ENCODE measurements around the gene ACOT7. TPM values are rescaled to one million over a fixed set of nuclear protein-coding genes. Genes with fewer than 3 reads are reported as not detected.

The ACOT7 gene
- total and polyA plus RNA-seq, 2 donors (not counting 1 experiment from before 2014, with no cell fraction given), result 4.2 to 4.6 TPM

- ChIA-PET POLR2A (interaction anchor here (0.6 kb wide), 1 partner anchor 18 kb away, joined by 10 read pairs; no protein-coding TSS in a partner anchor), CTCF (interaction anchor here (0.7 to 4.7 kb wide), 8 partner anchors 8 to 192 kb away, joined by 3 to 51 read pairs (median 6); partner anchors contain the start of gene ICMT)
- peaks cover 0 to 72% (median 29%) of the 10 kb centered on the region in 4 experiments for H3K27me3 ChIP-seq (replicated peaks in 1 of 4; ENCODE audit: control extremely low read depth in 1 of 4, control insufficient read depth in 3 of 4, insufficient read depth in 4 of 4, low read length in 3 of 4)
- H3K4me2 ChIP-seq (replicated peaks; ENCODE audit: low read depth, low read length, poor library complexity, severe bottlenecking), result no peak overlapping the region
- H2AFZ ChIP-seq (ENCODE audit: insufficient read depth, low read depth, low read length, poor library complexity, severe bottlenecking), result no peak overlapping the region
- no peak overlapping the region for H3K4me3 ChIP-seq (ENCODE audit: control extremely low read depth in 1 of 5, extremely low read depth in 1 of 5, insufficient read depth in 1 of 5, low read depth in 2 of 5, low read length in 4 of 5)
- Mint-ChIP-seq H3K4me3 (no peak overlapping the region), H3K27ac (no peak overlapping the region), H3K9me3 (ENCODE audit: insufficient read depth) (no peaks in the 10 kb centered on the region), H3K4me1 (peaks cover 13% of the 10 kb centered on the region), H3K27me3 (peaks cover 48% of the 10 kb centered on the region)
- H3K27ac ChIP-seq (ENCODE audit: low read length in 2 of 2), result no peak overlapping the region
- peaks cover 6% of the 10 kb centered on the region for H4K20me1 ChIP-seq (ENCODE audit: control insufficient read depth, insufficient read depth, low read length, poor library complexity, severe bottlenecking)
- WGBS (ENCODE audit: insufficient coverage), result 94% methylated on average over 14 of the region's 14 CpGs
- intact Hi-C loops (cut with micrococcal nuclease), result loop anchor here (5.0 kb wide), 1 partner anchor 94 kb away; no protein-coding TSS in a partner anchor
- H3K9me3 ChIP-seq (ENCODE audit: control extremely low read depth in 1 of 3, control insufficient read depth in 2 of 3, insufficient read depth in 1 of 3, low read length in 2 of 3), result peaks cover 0 to 25% (median 0%) of the 10 kb centered on the region in 3 donors
- ATAC-seq (ENCODE audit: low read depth), result no peak
- TF ChIP-seq EZH2 (IDR thresholded peaks at IDR 0.05; ENCODE audit: borderline replicate concordance, insufficient read depth, low read depth, low read length, poor library complexity, severe bottlenecking), result no peak
- TF ChIP-seq CTCF (IDR thresholded peaks at IDR 0.05), result no peak
- no peaks in the 10 kb centered on the region for H3K79me2 ChIP-seq (ENCODE audit: control insufficient read depth, insufficient read depth, low read length)
- DNase-seq, result no peak
- H3K4me1 ChIP-seq (ENCODE audit: control insufficient read depth in 2 of 2, insufficient read depth in 2 of 2, low read length in 2 of 2), result peaks cover 19 to 23% of the 10 kb centered on the region in 2 donors
- no peak overlapping the region for H3K9ac ChIP-seq (ENCODE audit: low read length)
- H3K36me3 ChIP-seq (replicated peaks in 1 of 2; ENCODE audit: control extremely low read depth in 1 of 2, control insufficient read depth in 1 of 2, extremely low read depth in 1 of 2, insufficient read depth in 2 of 2, low read length in 1 of 2), result no peaks in the 10 kb centered on the region
These were observed 145.3 kb downstream of the ACOT7 start for GRCh38 chr1:6248161-6248776.

DNA sequence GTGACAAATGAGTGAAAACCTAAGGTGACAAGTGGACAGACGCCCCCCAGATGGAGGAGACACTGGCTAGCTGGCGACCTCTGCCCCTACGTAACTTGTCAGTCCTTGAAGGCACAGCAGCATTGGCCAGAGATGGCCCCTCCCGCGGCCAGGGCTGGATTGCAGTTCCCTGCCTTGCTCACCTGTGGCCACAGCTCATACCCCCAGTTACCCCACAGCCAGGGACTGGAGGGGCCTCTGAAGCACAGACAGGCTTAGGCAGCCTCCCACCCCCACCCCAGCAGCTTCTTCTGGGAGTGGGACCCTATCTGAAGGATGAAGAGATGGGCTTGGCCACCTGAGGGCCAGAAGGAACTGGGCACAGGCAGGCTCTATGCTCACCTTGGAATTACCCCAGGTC is 145.9 kb downstream of the ACOT7 start:
- POLR2A ChIA-PET, result no interaction called here
- Histone ChIP-seq H3K9me3 (ENCODE audit: control extremely low read depth in 1 of 3, control insufficient read depth in 2 of 3, insufficient read depth in 1 of 3, low read length in 2 of 3) (peaks cover 0 to 30% (median 0%) of the 10 kb centered on the region in 3 donors), H4K20me1 (ENCODE audit: control insufficient read depth, insufficient read depth, low read length, poor library complexity, severe bottlenecking) (peaks cover 6% of the 10 kb centered on the region), H3K27me3 (replicated peaks in 1 of 4; ENCODE audit: control extremely low read depth in 1 of 4, control insufficient read depth in 3 of 4, insufficient read depth in 4 of 4, low read length in 3 of 4) (peaks cover 0 to 78% (median 35%) of the 10 kb centered on the region in 4 experiments), H3K27ac (ENCODE audit: low read length in 2 of 2) (no peak overlapping the region), H3K4me3 (ENCODE audit: control extremely low read depth in 1 of 5, extremely low read depth in 1 of 5, insufficient read depth in 1 of 5, low read depth in 2 of 5, low read length in 4 of 5) (no peak overlapping the region), H3K36me3 (replicated peaks in 1 of 2; ENCODE audit: control extremely low read depth in 1 of 2, control insufficient read depth in 1 of 2, extremely low read depth in 1 of 2, insufficient read depth in 2 of 2, low read length in 1 of 2) (no peaks in the 10 kb centered on the region), H2AFZ (ENCODE audit: insufficient read depth, low read depth, low read length, poor library complexity, severe bottlenecking) (no peak overlapping the region), H3K4me1 (ENCODE audit: control insufficient read depth in 2 of 2, insufficient read depth in 2 of 2, low read length in 2 of 2) (peaks cover 19 to 23% of the 10 kb centered on the region in 2 donors), H3K4me2 (replicated peaks; ENCODE audit: low read depth, low read length, poor library complexity, severe bottlenecking) (no peak overlapping the region), H3K9ac (ENCODE audit: low read length) (no peak overlapping the region), H3K79me2 (ENCODE audit: control insufficient read depth, insufficient read depth, low read length) (no peaks in the 10 kb centered on the region)
- Mint-ChIP-seq H3K27ac (no peak overlapping the region), H3K9me3 (ENCODE audit: insufficient read depth) (no peaks in the 10 kb centered on the region), H3K4me1 (peaks cover 13% of the 10 kb centered on the region), H3K4me3 (no peak overlapping the region), H3K27me3 (peaks cover 48% of the 10 kb centered on the region)
- CTCF ChIA-PET, result interaction anchor here (0.8 to 4.7 kb wide), 15 partner anchors 8 to 243 kb away, joined by 3 to 51 read pairs (median 5); partner anchors contain the start of genes ICMT and PLEKHG5
- TF ChIP-seq EZH2 (IDR thresholded peaks at IDR 0.05; ENCODE audit: borderline replicate concordance, insufficient read depth, low read depth, low read length, poor library complexity, severe bottlenecking), result no peak
- DNase-seq (no peak), ATAC-seq (ENCODE audit: low read depth) (no peak)
- 91% methylated on average over 5 of the region's 5 CpGs for WGBS (ENCODE audit: insufficient coverage)
- intact Hi-C loops (cut with micrococcal nuclease), result loop anchor here (5.0 kb wide), 1 partner anchor 95 kb away; no protein-coding TSS in a partner anchor
